H1 (cell line): ENCODE measurements around the gene OR13C2.

Experiments
- ATF2 ChIP-seq: IDR thresholded peaks from 2 replicates; pipeline ENCODE4 v1.6.1; 2012; ENCODE audit warnings: low read length, inconsistent platforms
- CHD2 ChIP-seq: IDR thresholded peaks from 2 replicates; pipeline ENCODE4 v1.6.1; 2012; ENCODE audit warnings: low read length, improper control_type of control experiment
- CREB1 ChIP-seq: IDR thresholded peaks from 2 replicates; pipeline ENCODE4 v1.6.1; 2012; ENCODE audit warnings: inconsistent platforms
- CTCF ChIP-seq, 3 experiments: IDR thresholded peaks; 1 replicate in 2 of 3; 2 replicates in 1 of 3; pipeline versions ENCODE4 v1.5.1 to v1.6.1; 2011; ENCODE audit warnings: low read length in 3 of 3, mild to moderate bottlenecking in 3 of 3, inconsistent platforms in 2 of 3, low read depth in 1 of 3, moderate library complexity in 1 of 3; ENCODE audit not compliant: insufficient read depth in 1 of 3; ENCODE audit errors: control extremely low read depth in 1 of 3
- EP300 ChIP-seq, 2 experiments: IDR thresholded peaks; 1 replicate in 1 of 2; 2 replicates in 1 of 2; pipeline ENCODE4 v1.6.1; 2011 to 2012; ENCODE audit warnings: low read depth in 2 of 2, low read length in 2 of 2, mild to moderate bottlenecking in 2 of 2, borderline replicate concordance in 1 of 2, inconsistent platforms in 1 of 2, moderate library complexity in 1 of 2
- EZH2 ChIP-seq: fragments of 200-600 bp; sonication (generic); IDR thresholded peaks from 2 replicates; pipeline ENCODE4 v1.7.1; 2012; ENCODE audit warnings: low read depth, mild to moderate bottlenecking, moderate library complexity, low read length, inconsistent platforms; ENCODE audit not compliant: severe bottlenecking
- MAX ChIP-seq: IDR thresholded peaks from 2 replicates; pipeline ENCODE4 v1.6.1; 2012; ENCODE audit warnings: inconsistent platforms
- POLR2A ChIP-seq, 2 experiments: IDR thresholded peaks; 1 replicate in 1 of 2; 2 replicates in 1 of 2; pipeline ENCODE4 v1.6.1; 2011; ENCODE audit warnings: low read depth in 2 of 2, low read length in 2 of 2, mild to moderate bottlenecking in 2 of 2; ENCODE audit errors: control extremely low read depth in 1 of 2
- POLR2AphosphoS5 ChIP-seq: IDR thresholded peaks from 2 replicates; pipeline ENCODE4 v1.6.1; 2011; ENCODE audit warnings: low read depth, low read length
- POU5F1 ChIP-seq: IDR thresholded peaks from 2 replicates; pipeline ENCODE4 v1.6.1; 2011; ENCODE audit warnings: low read depth, mild to moderate bottlenecking, low read length, moderate library complexity
- TAF1 ChIP-seq: IDR thresholded peaks from 2 replicates; pipeline ENCODE4 v1.6.1; 2011; ENCODE audit warnings: mild to moderate bottlenecking, low read depth, low read length
- YY1 ChIP-seq: IDR thresholded peaks from 2 replicates; pipeline ENCODE4 v1.6.1; 2011; ENCODE audit warnings: low read depth, mild to moderate bottlenecking, low read length
- ZNF274 ChIP-seq: IDR thresholded peaks from 2 replicates; pipeline ENCODE4 v1.7.0; 2012; ENCODE audit warnings: low read length, borderline replicate concordance; ENCODE audit errors: extremely low read depth

DNA sequence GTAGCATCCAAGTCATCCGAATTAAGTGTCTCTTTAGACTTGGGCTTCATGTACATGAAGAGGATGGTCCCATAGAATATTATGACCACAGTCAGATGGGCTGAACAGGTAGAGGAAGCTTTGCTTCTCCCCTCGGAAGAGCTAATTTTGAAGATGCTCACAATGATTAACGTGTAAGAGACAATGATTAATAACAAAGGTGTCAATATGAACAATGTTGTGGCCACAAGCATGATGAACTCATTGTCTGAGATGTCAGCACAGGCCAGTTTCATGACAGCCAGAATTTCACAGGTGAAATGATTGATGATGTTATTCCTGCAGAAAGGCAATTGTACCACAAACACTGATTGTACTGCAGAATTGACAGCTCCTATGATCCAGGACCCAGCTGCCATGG lies 626 bp downstream of the OR13C2 start:
- TF ChIP-seq YY1 (no peak), EP300 (IDR thresholded peaks at IDR 0.05; ENCODE audit: borderline replicate concordance in 1 of 2, low read depth in 2 of 2, low read length in 2 of 2) (no peak), CTCF (IDR thresholded peaks at IDR 0.05; ENCODE audit: control extremely low read depth in 1 of 3, insufficient read depth in 1 of 3, low read depth in 1 of 3, low read length in 3 of 3) (no peak), EZH2 (no peak), POLR2A (IDR thresholded peaks at IDR 0.05; ENCODE audit: control extremely low read depth in 1 of 2, low read depth in 2 of 2, low read length in 2 of 2) (no peak), TAF1 (no peak), MAX (no peak), CHD2 (no peak), CREB1 (no peak), POU5F1 (no peak), POLR2AphosphoS5 (no peak), ZNF274 (no peak), ATF2 (no peak)
